Measurements from ENCODE around the gene SPEF2. TPM values are rescaled to one million over a fixed set of nuclear protein-coding genes. Genes with fewer than 3 reads are reported as not detected.

SPEF2 gene
- total RNA-seq, 1 experiment from 2014 or later: 8.2 TPM

DNA sequence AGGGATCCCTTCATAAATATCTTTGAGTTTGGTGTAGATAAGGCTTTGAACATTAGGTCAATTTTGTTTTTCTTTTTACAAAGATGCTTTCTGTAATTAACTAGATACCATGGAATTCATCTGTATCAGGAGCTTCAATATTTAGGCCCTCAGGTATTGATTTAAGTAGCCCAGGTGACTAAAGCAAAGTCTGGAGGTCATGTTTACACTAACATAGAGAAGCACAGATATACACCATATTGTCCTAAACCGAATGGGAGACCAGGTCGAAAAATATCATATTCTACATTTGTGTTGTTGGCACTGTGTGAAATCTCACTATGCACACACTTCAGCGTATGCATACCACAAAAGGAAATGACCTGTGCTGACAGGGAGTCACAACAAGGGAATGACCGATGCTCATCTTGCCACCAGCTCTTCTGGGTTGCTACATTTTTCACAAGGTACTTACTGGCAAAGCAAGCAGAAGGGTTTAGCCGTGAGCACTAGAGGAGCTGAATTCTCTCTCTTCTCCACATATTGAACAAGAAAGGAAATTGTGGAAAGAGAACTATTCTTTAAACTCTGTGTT lies 140.6 kb downstream of the SPEF2 start:
- in situ Hi-C loops (cut with HindIII; ENCODE audit: low pct_unique_long_range_greater_than_20kb, low sequenced_read_pairs): no loop called here

DNA sequence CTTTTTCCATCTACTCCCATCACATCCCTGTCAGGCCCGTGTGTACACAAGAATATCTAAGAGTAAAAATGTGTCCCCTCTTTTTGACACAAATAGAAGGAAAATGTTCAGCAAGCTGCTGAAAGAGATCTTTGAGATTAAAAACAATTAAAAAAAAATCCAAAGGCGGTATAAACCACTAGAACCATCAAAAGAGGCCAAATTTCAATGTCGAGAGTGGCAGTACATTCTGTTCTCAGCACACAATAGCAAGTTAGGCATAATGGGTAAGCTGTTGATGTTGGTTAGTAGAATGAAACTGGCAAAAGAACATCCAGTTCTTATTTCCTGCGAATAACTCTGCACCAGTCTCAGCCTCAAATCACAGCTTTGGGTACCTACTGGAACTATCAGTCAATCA lies 143.9 kb downstream of the SPEF2 start:
- DNase-seq (ENCODE audit: low read depth, low spot score): no peak
- in situ Hi-C loops (cut with HindIII; ENCODE audit: low pct_unique_long_range_greater_than_20kb, low sequenced_read_pairs): no loop called here

More for the DNA sequence above, 140.6 kb downstream of the SPEF2 start:
- no peak for DNase-seq (ENCODE audit: low read depth, low spot score)

GRCh38 chr5:35762368-35762767 lies 144.7 kb downstream of the SPEF2 start:
- in situ Hi-C loops (cut with HindIII; ENCODE audit: low pct_unique_long_range_greater_than_20kb, low sequenced_read_pairs): no loop called here
- DNase-seq (ENCODE audit: low read depth, low spot score): no peak

GRCh38 chr5:35765921-35766320 lies 148.3 kb downstream of the SPEF2 start:
- DNase-seq (ENCODE audit: low read depth, low spot score): no peak
- in situ Hi-C loops (cut with HindIII; ENCODE audit: low pct_unique_long_range_greater_than_20kb, low sequenced_read_pairs): no loop called here

DNA sequence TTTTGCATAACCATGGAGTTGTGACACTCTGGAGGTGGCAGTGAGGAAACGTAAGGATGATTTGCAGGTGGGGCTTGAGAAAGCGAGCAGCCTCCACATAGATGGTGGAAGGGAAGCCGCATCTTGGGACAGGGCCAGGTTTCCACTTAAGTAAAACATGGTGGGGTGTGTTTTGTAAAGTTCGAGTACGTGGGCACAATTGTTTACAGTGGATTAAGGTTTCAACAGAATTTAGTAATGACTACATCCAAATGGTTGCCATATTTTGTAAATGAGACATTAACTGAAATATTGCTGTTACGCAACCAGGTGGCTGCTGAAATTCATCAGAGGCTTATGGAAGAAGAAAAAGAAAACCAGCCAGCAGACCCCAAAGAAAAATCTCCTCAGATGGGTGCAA lies 153.6 kb downstream of the SPEF2 start:
- in situ Hi-C loops (cut with HindIII; ENCODE audit: low pct_unique_long_range_greater_than_20kb, low sequenced_read_pairs): no loop called here
- no peak for DNase-seq (ENCODE audit: low read depth, low spot score)

- no peak for DNase-seq (ENCODE audit: low read depth, low spot score)
- in situ Hi-C loops (cut with HindIII; ENCODE audit: low pct_unique_long_range_greater_than_20kb, low sequenced_read_pairs): no loop called here
These were observed 154.2 kb downstream of the SPEF2 start for GRCh38 chr5:35771839-35772238.

DNA sequence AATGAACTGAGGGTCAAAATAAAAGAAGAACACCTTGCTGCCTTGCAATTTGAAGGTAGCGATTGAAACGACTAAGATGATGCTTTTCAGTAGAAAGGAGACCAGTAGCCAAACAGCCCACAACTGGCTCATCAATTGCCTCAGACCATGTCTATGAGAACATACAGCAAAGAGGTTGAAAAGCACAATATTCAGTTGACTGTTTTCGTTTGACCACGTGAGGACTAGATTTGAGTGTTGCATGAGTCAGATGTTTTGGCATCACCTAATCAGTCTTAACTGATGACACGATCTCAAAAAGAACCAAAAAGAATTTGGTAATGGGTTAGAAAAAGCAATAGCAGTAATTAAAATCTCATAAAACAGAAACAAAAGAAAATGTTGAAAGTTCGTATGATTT lies 156.3 kb downstream of the SPEF2 start:
- in situ Hi-C loops (cut with HindIII; ENCODE audit: low pct_unique_long_range_greater_than_20kb, low sequenced_read_pairs): no loop called here
- no peak for DNase-seq (ENCODE audit: low read depth, low spot score)

DNA sequence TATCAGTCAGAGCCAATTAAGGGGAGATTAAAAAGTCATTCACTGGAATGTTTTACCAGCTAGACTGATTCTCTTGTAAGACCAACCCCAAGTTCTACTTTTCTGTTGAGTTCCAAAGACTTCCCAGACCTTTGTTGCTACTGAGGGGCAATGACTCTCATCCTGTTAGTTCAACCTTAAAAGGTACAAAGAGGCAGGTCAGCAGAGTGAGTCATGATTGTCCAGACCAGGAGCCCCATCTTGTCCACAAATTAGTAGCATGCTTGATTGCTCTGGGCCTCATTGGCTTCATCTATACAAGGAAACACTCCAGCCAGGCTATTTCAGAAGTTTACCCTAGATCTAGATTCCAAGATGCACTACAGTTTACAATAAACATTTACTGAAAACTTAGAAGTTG lies 159.1 kb downstream of the SPEF2 start:
- in situ Hi-C loops (cut with HindIII; ENCODE audit: low pct_unique_long_range_greater_than_20kb, low sequenced_read_pairs): no loop called here
- no peak for DNase-seq (ENCODE audit: low read depth, low spot score)

DNA sequence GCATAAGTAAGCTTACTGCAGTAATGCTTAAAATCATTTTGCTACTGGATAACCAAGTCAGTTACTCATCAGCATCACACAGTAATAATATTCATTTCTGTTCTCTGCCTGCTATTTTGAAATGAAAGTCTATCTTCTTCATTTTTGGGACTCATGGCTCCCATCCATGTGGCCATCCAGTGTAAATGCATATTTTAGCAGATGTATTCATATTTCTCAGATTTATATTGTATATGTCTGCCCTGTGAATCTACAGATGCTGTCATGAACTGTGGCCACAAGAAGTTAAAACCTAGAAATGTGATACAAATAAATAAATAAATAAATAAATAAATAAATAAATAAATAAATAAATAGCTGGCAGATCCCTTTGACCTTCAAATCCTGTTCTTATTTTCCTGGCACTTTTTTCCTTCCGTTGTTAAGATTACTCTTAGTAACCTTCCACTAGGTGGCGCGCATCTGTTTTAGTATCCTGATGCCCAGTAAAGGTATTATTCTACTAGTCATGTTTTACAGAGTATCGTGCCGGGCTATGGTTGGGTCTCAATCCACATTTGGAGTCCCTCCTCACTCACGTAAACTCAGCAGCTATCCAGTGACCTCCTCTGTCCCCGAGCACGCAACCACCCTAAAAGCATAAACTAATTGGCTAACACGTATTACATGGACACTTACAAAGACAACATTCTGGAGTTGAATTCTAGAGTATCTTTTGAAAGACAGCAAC lies 159.9 kb downstream of the SPEF2 start:
- peak; percentile 94 for DNase-seq (ENCODE audit: low read depth, low spot score)
- in situ Hi-C loops (cut with HindIII; ENCODE audit: low pct_unique_long_range_greater_than_20kb, low sequenced_read_pairs): no loop called here

DNA sequence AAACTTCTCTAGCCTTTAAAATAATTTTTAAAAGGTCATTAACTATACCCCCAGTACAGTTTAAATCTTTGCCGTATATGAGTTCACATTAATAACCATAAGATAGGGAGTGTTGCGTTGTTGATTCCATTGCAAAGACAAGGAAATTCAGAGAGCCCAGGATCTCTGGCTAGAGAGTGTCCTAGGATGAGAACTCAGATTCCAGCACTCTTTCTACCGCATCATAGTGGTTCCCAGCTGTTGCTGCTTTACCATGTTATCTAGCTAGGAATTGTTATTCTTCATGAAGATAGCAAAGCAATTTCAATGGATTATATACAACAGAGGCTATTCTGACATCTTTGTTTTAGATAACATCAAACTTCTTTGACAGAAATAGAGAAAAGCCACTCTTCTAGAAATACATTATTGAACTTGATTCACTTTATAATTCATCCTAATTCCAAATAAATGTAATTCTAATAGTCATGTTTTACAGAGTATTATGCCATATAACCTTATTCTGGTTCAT lies 160.7 kb downstream of the SPEF2 start:
- in situ Hi-C loops (cut with HindIII; ENCODE audit: low pct_unique_long_range_greater_than_20kb, low sequenced_read_pairs): no loop called here
- DNase-seq (ENCODE audit: low read depth, low spot score): no peak

DNA sequence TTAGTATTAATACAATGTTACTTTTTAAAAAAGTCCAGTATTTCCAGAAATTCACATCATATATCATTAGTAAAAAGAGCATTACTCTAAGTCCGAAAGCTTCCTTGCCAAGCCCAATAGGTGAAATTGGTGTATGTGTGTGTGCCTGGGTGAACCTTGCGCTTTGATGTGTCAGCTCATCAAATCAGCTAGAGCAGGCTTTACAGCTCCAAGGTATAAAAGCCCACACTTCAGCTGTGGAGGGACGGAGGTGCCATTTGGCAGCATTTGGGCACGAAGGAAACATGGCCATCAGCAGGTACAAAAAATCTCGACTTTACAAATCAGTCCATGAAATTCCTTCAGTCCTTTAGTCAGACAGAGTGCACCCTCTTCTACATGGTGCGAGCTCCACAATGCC lies 162.6 kb downstream of the SPEF2 start:
- DNase-seq (ENCODE audit: low read depth, low spot score): no peak
- in situ Hi-C loops (cut with HindIII; ENCODE audit: low pct_unique_long_range_greater_than_20kb, low sequenced_read_pairs): no loop called here

DNA sequence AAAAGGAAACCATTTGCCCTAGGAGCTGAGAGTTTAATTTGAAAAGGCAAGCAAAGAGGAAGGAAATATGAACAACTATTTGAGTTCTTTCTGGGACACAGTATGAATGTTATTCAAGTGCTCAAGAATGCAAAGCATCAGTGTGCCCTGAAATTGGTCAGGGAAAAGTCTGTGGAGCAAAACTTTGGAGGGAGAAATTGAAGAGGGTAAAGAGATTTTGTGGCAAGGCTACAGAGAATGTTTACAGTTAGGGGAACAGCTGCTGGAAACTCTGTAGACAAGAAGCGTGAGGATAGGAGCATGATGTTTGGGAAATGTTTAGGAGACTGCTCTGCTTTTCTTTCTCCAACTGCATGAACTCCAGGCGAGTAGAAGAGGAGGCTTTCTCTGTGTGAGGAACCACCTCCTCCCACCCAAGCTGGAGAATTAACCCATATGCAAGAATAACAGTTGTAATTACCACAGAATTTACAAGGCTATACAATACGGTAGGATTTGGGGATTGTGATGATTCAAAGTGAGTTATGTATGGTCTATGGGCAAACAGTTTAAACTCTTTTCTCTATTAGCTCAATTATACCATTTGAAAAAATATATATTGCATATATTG lies 163.6 kb downstream of the SPEF2 start:
- in situ Hi-C loops (cut with HindIII; ENCODE audit: low pct_unique_long_range_greater_than_20kb, low sequenced_read_pairs): no loop called here
- DNase-seq (ENCODE audit: low read depth, low spot score): no peak

- no peak for DNase-seq (ENCODE audit: low read depth, low spot score)
- in situ Hi-C loops (cut with HindIII; ENCODE audit: low pct_unique_long_range_greater_than_20kb, low sequenced_read_pairs): no loop called here
These were observed 165.9 kb downstream of the SPEF2 start for GRCh38 chr5:35783551-35783950.

DNA sequence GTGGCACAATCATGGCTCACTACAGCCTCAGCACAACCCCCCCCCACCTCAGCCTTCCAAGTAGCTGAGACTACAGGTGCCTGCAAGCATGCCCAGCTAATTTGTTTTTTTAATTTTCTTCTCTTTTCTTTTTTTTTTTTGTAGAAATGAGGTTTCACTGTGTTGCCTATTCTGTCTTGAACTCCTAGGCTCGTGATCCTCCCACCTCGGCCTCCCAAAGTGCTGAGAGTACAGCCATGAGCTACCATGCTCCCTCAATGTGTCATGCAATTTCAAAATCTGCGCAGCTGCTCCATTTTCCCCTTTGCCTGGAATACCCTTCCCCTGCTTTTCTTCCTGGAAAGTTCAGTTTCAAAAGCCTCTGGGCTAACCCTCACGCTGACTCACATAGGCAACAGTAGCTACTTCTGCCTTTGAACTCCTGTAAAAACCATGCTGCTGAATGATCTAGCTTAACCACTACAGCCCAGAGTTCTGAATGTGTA lies 168.0 kb downstream of the SPEF2 start:
- in situ Hi-C loops (cut with HindIII; ENCODE audit: low pct_unique_long_range_greater_than_20kb, low sequenced_read_pairs): no loop called here
- DNase-seq (ENCODE audit: low read depth, low spot score): no peak

- no peak for DNase-seq (ENCODE audit: low read depth, low spot score)
- in situ Hi-C loops (cut with HindIII; ENCODE audit: low pct_unique_long_range_greater_than_20kb, low sequenced_read_pairs): no loop called here
These were observed 171.1 kb downstream of the SPEF2 start for GRCh38 chr5:35788724-35789123.

DNA sequence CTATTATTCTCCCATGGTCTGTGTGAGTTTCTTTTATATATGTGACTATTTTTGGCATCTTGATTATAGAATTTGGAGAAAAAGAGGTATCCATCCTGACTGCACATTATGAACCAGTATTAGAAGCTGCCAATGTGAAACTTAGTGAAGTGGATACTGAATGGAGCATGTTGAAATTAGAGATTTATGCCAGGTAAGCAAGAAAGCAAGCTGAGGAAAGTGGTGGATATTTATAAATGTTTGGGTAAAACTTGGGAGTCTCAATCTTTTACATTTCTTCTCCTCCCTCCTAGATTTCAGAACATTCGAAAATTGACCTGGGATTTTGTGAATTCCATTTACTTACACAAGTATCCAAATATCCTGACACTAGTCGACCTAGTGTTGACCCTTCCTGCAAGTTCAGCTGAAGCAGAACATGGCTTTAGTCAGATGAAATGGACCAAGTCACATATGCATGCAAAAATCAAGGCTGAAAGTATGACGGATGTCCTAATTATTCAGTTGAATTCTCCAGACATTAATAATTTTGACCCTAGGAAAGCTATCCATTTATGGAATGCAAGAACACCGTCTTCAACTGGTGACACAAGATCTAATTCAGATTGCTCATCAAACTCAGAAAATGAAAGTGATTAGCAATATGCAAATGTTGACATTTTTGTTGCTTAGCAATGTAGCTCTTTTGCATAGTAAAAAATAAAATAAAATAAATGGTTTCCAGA lies 172.2 kb downstream of the SPEF2 start:
- in situ Hi-C loops (cut with HindIII; ENCODE audit: low pct_unique_long_range_greater_than_20kb, low sequenced_read_pairs): no loop called here
- DNase-seq (ENCODE audit: low read depth, low spot score): no peak

DNA sequence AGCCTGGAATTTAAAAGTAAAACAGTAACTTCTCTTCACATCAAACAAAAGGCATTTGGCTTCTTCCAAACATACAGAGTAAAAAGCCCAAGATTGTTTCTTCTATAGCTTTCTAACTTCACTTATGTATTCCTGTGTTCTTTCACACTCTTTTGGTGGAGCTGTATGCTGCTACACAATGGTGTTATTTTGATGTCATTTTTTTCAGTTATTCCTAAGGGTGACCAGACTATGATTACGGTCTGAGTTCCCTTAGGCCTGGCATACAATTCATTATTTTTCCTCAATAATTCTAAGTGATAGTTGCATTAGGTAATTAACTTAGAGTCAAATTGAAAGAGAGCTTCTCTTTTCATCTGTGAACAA lies 172.8 kb downstream of the SPEF2 start:
- in situ Hi-C loops (cut with HindIII; ENCODE audit: low pct_unique_long_range_greater_than_20kb, low sequenced_read_pairs): no loop called here
- DNase-seq (ENCODE audit: low read depth, low spot score): no peak

DNA sequence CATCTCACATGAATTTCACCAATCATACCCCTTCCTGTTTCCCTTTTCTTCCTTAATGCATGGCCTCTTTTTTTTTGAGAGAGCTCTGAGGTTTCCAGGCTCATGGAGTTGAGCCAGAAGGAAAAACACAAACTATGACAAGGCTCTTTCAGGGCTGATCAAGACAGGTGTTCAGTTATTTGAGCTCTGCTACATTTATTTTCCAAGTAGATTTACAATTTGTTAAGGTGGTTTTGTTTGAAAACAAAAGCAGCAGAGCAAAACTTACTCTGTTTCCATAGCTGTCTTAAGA lies 176.6 kb downstream of the SPEF2 start:
- no peak for DNase-seq (ENCODE audit: low read depth, low spot score)
- in situ Hi-C loops (cut with HindIII; ENCODE audit: low pct_unique_long_range_greater_than_20kb, low sequenced_read_pairs): no loop called here
